COR-L47 (cell line): ENCODE measurements around the gene PSMC4.

Experiments used
- DNase-seq: peaks from one replicate; lab custom pipeline; 2025; lab: John Stamatoyannopoulos, UW

PSMC4 gene

DNA sequence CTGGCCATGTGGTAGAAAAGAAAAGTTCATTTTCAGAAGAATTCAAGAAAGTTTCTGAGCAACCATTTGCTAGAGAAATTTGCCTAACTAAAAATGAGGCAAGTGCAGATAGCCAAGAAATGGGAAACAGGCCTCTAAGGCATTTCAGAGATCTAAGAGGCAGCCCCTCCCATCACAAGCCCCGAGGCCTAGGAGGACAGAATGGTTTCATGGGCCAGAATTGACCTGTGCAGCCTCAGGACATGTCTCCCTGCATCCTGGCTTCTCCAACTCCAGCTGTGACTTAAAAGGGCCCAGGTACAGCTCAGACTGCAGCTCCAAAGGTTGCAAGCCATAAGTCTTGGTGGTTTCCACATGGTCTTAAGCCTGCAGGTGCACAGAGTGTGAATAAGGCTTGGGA lies 22.6 kb downstream of the PSMC4 start:
- DNase-seq = no peak

DNA sequence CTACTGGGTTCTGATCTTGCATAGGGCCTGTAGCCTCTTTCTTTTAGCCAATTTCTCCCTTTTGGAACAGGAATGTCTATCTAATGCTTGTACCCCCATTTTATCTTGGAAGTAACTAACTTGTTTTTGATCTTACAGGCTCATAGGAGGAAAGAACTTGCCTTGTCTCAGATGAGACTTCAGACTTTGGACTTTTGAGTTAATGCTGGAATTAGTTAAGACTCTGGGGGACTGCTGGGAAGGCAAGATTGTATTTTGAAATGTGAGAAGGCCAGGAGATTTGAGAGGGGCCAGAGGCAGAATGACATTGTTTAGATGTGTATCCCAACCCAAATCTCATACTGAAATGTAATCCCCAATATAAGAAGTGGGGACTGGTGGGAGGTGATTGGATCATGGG lies 23.4 kb downstream of the PSMC4 start:
- DNase-seq = no peak

DNA sequence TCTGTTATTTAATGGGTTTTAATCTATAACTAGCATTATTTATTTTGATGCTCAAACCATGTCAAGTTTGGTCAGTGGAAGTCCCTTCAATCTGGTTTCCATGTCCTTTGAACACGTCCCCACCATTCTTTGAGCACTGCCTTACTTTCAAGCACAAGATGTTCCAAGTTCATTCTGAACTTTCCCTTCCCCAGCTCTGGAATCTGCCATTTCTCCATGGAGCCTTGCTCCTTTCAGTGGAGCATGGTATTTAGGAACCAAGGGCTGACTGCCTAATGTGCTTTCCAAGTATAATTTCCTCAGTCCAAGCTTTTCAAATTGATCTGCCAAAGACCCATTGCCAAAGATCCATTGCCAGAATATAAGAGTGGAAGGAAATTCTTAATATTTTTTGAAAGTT lies 24.8 kb downstream of the PSMC4 start:
- no peak for DNase-seq

DNA sequence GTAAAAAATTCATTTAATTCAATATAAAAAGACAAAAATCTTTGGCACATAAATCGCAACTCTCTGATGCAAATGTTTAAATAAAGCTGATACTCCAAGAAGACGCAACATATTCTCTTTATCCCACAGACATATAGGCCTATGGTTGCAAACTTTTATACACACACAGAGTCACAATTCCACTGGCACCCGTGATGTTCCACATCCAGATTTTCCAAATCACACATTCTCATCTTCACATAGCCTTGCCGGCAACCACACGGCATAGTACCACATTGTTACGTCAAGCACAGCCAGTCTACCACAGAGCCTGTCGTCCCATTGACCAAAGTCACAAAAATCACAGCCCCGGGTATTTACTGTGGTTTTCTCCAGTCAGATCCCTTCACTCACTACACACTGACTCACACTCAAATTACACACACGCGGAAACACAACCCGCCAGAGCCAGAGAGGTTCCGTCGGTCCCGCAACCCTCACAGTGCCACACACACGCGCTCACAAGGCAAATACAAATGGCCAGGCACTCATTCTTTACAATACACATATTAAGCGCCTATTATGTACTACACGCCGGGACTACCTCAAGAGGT lies 25.3 kb downstream of the PSMC4 start:
- DNase-seq = peak; percentile 10

DNA sequence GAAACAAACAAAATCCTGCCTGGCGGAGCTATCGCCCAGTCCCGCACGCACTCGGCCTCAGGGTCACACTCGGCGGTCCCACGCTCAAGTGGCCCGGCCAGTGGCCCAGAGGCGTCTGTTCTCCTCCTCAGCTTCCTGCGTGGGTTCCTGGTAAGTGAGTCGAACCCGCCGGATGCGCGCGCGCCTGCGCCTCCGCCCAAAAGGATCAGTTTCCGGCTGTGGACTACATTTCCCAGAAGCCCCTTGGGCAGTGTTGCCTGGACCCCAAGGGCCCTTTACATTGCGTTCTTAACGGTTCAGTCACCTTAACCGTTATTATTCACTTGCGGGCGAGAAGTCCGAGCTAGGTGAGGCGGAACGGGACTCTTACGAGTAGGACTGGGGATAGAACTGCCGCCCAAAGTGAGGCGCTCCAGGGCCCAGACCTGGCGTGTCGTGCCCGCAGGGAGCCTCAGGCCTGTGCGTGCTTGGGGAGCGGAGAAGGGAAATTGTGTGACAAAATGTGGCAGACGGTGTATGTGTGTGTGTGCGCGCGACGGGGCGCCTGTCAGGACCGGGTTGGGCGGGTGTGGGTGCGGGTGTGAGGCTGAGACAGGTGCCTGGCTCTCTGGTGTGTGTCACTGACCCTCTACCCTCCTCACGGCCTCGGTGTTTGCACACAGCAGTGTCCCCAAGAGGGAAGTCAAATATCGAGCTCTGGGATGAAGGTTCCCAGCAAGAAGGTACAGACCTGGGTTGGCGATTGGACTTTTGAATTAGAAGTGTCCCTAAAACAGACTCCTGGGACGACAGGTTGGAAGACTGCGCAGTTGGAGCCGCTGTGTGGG lies 26.1 kb downstream of the PSMC4 start, which contains the start of gene ZNF546:
ZNF546 (plus strand) TSS at position 250 of the 827 bp plus-strand sequence. CDS start 1,267 bp downstream, outside the sequence.
- DNase-seq = peak; percentile 78

DNA sequence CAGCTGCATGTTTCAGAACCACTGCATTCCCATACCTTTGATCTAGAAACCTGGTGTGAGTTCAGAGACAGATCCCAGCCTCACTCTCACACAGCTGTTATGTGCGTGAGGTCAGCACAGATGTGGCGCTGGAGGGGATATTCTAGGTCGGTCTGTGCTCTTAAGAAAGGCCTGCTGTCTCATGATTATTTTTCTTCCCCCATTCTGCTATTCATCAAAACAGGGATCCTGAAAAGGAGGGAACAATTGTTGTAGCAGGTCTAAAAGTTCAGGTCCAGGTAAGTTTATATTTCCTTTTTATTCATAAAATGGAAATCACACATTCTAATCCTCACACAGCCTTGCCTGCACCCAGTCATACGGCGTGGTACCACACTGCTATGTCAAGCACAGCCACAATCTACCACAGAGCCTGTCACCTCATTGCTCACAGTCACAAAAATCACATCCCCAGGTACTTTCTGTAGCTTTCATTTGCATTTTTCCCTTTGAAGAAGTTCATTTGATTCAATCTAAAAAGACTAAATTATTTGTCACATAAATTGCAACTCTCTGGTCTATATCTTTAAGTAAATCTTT lies 26.8 kb downstream of the PSMC4 start:
- DNase-seq = no peak

DNA sequence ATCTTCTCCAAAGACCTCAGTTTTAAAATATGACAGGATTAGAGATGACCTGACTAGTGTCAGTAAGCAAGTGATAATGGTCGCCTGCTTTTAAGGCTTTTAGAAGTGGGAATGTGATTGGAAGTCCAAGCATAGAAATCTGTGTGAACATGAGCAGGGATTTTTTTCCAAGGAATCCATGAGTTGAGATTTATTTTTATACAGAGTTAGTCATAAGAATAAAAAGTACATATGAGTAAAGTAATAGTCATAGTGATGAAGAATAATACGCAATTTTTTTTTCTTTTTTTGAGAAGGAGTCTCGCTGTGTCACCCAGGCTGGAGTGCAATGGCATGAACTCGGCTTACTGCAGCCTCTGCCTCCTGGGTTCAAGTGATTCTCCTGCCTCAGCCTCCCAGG lies 27.5 kb downstream of the PSMC4 start:
- no peak for DNase-seq

DNA sequence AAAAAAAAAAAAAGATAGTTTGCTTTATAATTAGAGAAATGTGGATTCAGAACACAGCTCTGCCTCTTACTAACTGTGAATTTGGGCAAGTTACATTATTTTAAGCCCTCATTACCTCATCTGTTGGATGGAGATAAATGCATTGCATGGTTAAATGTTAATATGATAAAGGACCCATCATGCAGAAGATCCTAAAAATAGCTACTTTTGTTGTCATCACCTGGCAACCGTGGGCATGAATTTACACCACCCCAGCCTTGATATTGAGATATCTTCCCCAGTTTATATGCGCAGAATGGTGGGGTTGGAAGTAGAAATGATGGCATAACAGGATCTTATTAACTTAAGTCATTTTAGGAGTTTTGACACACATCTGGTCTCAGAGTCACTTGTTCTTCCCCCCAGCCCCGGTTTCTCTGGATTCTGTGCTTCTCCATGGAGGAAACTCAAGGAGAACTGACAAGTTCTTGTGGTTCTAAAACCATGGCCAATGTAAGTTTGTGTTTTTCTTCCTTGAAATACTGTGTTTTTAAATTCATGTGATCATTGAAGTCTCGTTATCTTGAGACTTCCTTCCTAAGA lies 34.8 kb downstream of the PSMC4 start:
- no peak for DNase-seq

DNA sequence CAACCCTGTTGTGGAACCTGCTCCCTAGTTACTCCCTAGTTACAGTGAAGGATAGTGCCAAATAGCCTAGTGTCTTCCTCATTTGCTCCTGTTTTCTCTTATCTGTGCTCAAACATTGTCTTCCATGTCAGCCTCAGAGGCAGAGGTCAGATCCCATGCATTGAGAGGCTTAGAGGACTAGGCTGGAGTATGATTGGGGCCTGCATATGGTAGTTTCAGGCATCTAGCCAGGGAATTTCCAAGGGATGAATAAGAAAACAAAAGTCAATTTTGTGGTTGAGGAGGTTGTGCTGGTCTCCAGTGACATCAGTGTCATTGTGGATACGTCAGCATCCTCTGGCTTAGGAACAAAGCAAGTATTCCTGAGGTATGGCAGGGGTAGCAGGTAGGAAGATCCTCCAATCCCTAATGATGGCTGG lies 35.3 kb downstream of the PSMC4 start:
- no peak for DNase-seq

DNA sequence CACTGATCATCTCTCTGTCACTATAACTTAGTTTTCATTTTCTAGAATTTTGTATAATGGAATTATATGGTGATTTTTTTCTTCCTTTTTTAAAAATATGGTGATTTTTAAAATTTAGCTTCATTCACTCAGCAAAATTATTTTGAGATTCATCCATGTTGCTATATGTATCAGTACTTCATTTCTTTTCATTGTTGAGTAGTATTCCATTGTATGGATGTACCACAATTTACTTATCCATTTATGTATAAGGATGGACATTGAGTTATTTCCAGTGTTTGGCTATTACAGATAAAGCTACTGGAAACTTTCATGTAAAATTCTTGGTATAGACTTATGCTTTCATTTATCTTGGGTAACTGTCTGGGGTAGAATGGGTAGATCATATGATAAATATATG lies 38.7 kb downstream of the PSMC4 start:
- no peak for DNase-seq

DNA sequence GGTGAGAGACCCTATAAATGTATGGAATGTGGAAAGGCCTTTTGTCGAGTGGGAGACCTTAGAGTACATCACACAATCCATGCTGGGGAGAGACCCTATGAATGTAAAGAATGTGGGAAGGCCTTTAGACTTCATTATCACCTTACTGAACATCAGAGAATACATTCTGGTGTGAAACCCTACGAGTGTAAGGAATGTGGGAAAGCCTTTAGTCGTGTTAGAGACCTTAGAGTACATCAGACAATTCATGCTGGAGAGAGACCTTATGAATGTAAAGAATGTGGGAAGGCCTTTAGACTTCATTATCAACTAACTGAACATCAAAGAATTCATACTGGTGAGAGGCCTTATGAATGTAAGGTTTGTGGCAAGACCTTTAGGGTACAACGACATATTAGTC lies 43.0 kb downstream of the PSMC4 start:
- DNase-seq = no peak

DNA sequence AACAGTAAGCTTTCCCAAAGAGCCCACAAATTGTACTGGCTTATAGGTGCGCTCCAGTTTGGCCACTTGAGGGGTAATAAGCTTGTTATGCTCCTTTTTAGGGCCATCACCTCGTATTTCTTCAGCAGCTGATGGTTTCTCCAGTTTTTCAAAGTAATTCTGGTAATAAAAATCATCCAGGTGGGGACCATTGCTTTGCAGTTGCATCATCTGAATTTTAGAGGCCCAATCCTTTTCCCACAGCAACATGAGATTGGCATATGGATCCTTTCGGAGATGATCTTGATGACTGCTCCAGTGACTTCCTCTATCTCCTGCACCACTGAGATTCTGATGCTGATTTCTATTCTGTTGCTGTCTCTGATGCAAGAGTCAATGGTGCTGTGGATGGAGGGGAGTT lies 53.0 kb downstream of the PSMC4 start:
- no peak for DNase-seq

DNA sequence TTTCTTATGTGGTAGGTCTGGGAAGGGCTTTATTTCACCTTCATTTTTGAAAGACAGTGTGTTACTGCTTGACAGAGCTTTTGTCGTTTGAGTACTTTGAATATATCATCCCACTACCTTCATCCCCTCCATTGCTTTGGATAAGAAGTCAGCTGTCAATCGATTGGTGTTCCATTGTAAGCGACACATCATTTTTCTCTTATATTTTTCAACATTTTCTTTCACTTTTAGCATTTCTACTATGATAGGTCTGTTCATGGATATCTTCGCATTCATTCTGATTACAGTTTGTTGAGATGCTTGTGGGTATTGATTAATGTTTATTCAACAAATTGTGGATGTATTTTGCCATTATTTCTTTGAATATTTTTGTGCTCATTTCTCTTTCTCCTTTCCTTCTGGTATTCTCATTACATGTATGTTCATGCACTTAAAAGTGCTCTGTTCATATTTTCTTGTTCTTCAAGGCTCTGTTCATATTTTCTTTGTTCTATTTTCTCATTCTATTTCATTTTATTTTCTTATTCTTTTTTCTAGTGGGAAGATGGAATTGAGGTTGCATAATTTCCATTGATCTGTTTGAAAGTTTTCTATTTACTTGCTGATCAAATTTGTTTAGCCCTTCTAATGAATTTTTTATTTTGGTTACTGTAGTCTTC lies 55.1 kb downstream of the PSMC4 start:
- no peak for DNase-seq

DNA sequence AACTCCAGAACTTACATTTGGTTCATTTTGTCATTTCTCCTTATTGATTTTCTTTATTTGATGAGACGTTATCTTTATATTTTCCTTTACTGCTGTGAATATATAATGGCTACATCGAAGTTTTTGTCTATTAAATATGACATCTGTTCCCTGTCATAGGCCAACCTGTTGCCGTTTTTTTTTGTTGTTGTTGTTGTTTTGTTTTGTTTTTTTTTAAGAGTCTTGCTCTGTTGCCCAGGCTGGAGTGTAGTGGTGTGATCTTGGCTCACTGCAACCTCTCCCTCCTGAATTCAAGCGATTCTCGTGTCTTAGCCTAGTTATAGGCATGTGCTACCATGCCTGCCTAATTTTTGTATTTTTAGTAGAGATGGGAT lies 55.6 kb downstream of the PSMC4 start:
- DNase-seq = no peak
